GM06990 (cell line): Measurements from ENCODE around the gene STX2.
"Not testable (repeated sequence)": the region's sequence is repeated elsewhere in the genome, so short reads cannot be mapped to it uniquely, and the experiment has no call there.

Source experiments
- DNase-seq: peaks from one replicate; pipeline ENCODE4 v3.0.0-alpha.2; 2011; ENCODE audit not compliant: insufficient read length; ENCODE audit errors: extremely low read depth
- H3K27me3 ChIP-seq: replicated peaks from 2 replicates; pipeline ENCODE4 v1.6.0; 2011; ENCODE audit warnings: low read length; ENCODE audit not compliant: control insufficient read depth, insufficient read depth
- H3K36me3 ChIP-seq: 2 replicates; pipeline ENCODE4 v1.5.1; 2011; ENCODE audit warnings: low read length; ENCODE audit not compliant: control insufficient read depth, insufficient read depth
- H3K4me3 ChIP-seq: replicated peaks from 2 replicates; pipeline ENCODE4 v1.5.1; 2011; ENCODE audit warnings: low read depth, mild to moderate bottlenecking, control low read depth, low read length
- CTCF ChIP-seq: IDR thresholded peaks from 2 replicates; pipeline ENCODE4 v1.5.1; 2011; ENCODE audit warnings: low read length, control low read depth, mild to moderate bottlenecking, inconsistent platforms; ENCODE audit not compliant: insufficient read depth, poor library complexity, severe bottlenecking

The STX2 gene

GRCh38 chr12:130871286-130872178 is 32.5 kb upstream of the STX2 start, which contains the start of gene RAN:
Gene RAN (plus strand): TSS chr12:130872066. CDS start chr12:130872594, 528 bp downstream.
- peaks cover 9% of the 10 kb centered on the region for H3K36me3 ChIP-seq
- TF ChIP-seq CTCF: no peak
- no peaks in the 10 kb centered on the region for H3K27me3 ChIP-seq
- DNase-seq: peak; percentile 97
- H3K4me3 ChIP-seq: peak within 1 kb of the TSS; percentile 93

GRCh38 chr12:130870442-130871285 is 31.6 kb upstream of the STX2 start:
- Histone ChIP-seq H3K4me3 (peak overlapping the region; percentile 69), H3K36me3 (peaks cover 8% of the 10 kb centered on the region), H3K27me3 (no peaks in the 10 kb centered on the region)
- TF ChIP-seq CTCF: peak; percentile 72
- DNase-seq: peak; percentile 81

GRCh38 chr12:130868412-130868811 is 29.4 kb upstream of the STX2 start:
- Histone ChIP-seq H3K27me3 (no peaks in the 10 kb centered on the region), H3K36me3 (no peaks in the 10 kb centered on the region), H3K4me3 (no peak overlapping the region)
- DNase-seq: no peak
- no peak for TF ChIP-seq CTCF

- DNase-seq: no peak
- Histone ChIP-seq H3K36me3 (no peaks in the 10 kb centered on the region), H3K27me3 (no peaks in the 10 kb centered on the region), H3K4me3 (no peak overlapping the region)
- peak; percentile 4 for TF ChIP-seq CTCF
Measured at GRCh38 chr12:130863298-130863697, 24.2 kb upstream of the STX2 start.

GRCh38 chr12:130862771-130863170 is 23.7 kb upstream of the STX2 start:
- H3K27me3 ChIP-seq, H3K36me3 ChIP-seq, DNase-seq, H3K4me3 ChIP-seq: not testable (repeated sequence)

GRCh38 chr12:130862161-130862560 is 23.1 kb upstream of the STX2 start:
- H3K36me3 ChIP-seq: no peaks in the 10 kb centered on the region
- H3K4me3 ChIP-seq: no peak overlapping the region
- DNase-seq: no peak
- TF ChIP-seq CTCF: no peak
- H3K27me3 ChIP-seq: no peaks in the 10 kb centered on the region
